Central memory CD4-positive, alpha-beta T cell (primary cell): ENCODE measurements around the gene AMN1.
"Not testable (repeated sequence)": the region's sequence is repeated elsewhere in the genome, so short reads cannot be mapped to it uniquely, and the experiment has no call there.

Source experiments
- DNase-seq: peaks from one replicate; pipeline ENCODE4 v3.0.0; 2022

The AMN1 gene

DNA sequence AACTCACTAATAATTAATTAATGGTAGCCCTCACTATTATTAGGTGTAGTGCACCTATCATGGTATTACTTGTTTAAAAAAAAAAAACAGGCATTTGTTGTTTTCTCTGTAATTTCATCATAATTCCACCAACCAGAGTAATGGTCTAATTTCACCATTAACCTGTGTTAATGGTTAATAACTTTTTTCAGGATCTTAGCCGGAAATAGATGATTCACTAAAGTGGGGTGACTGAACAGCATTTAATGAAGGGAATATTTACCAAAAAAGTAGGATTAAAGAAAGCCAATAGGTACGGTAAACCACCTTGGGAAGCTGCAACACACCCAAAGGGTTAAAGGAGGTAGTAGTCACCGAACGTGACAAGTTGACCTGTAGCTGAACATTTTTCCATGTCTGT is 56.3 kb downstream of the AMN1 start:
- no peak for DNase-seq

DNA sequence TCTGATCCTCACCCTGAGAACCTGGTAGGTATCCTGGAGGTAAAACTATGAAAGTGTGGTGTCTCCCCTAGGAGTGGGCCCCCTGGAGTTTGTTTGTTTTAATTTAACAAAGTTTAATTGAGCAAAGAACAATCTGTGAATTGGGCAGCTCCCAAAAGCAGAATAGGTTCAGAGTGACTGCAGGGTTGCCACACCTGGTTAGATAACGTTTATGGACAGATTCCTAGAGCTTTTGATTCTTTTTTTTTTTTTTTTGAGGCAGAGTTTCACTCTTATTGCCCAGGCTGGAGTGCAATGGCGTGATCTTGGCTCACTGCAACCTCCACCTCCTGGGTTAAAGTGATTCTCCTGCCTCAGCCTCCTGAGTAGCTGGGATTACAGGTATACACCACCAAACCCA is 59.2 kb downstream of the AMN1 start:
- not testable (repeated sequence) for DNase-seq

DNA sequence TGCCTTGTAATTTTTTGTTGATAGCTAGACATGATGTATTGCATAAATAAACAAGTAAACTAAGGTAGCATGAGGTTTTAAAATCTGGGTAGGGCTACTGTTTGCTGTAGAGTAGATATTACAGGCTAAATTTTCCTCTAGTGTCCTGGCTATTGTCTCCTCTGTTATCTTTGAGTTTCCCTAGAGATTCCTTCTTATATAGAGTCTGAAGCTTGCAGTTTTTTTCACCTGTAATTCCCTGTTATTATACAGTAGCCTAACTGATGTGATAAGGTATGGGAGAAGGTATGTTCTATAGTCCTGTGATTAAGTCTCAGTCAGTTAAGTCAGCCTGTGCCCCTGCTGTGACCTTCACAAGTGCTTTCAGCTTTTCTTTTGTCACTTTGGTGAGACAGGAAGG is 59.8 kb downstream of the AMN1 start:
- DNase-seq = no peak

DNA sequence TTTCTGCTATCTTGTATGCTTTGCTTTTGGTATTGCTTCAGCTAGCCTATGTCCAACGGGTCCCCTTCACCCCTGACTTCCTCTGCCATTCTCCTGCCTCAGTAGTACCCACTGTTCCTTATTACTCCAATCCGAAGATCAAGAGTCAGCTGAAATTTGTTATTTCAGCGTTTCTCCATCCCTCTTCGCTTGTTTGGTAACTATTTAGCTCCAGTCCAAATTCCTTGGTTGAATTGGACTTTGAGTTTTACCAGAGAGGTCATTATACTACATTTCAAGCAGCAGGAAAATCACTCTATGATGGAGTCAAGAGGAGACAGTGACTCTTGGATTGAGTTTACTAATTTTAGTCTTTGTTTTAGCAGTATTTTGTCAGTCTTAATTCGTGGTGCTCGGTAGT is 64.8 kb downstream of the AMN1 start:
- no peak for DNase-seq

DNA sequence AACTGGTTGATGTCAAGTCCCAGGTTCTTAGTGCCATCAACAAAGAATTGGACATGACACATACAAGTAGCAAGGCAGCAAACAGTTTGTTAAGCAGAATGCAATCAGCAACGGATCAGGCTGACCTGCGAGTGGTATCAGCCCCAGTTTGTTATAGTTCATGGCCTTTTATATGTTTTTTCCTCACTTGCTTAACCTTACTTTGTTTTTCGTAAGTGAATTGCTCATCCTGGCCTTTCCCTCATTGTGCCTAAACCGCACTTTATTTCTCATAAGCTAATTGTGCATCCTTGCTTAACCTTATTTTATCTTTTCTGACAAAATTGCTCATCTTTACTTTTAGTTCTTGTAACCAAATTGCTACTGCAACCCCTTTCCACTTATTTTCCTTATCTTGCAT is 65.2 kb downstream of the AMN1 start:
- DNase-seq = no peak

DNA sequence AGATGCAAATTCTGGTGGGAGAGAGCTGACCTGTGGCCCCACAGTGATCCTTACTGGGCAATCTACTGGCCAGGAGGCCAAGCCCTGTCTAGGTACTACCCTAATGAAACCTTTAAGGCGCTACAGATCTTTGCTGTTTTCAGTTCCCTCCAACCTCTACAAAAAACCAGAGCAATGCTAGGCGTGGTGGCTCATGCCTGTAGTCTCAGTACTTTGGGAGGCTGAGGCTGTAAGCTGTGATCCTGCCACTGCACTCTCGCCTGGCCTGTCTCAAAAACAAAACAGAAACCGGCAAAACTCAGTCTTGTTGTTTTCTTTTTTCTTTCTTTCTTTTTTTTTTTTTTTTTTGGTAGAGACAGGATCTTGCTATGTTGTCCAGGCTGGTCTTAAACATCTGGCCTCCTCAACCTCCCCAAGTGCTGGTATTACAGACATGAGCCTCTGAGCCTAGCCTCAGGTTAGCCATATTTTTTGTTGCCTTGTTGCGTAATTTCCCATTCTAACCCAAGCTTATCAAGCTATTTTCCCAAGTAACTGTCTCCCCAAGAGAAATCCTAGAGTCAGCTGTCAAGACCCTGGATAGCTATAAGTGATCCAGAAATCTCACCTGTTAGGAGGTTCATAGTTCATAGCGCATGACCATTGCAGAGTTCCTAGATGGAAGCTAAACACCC is 66.5 kb downstream of the AMN1 start:
- DNase-seq = no peak

DNA sequence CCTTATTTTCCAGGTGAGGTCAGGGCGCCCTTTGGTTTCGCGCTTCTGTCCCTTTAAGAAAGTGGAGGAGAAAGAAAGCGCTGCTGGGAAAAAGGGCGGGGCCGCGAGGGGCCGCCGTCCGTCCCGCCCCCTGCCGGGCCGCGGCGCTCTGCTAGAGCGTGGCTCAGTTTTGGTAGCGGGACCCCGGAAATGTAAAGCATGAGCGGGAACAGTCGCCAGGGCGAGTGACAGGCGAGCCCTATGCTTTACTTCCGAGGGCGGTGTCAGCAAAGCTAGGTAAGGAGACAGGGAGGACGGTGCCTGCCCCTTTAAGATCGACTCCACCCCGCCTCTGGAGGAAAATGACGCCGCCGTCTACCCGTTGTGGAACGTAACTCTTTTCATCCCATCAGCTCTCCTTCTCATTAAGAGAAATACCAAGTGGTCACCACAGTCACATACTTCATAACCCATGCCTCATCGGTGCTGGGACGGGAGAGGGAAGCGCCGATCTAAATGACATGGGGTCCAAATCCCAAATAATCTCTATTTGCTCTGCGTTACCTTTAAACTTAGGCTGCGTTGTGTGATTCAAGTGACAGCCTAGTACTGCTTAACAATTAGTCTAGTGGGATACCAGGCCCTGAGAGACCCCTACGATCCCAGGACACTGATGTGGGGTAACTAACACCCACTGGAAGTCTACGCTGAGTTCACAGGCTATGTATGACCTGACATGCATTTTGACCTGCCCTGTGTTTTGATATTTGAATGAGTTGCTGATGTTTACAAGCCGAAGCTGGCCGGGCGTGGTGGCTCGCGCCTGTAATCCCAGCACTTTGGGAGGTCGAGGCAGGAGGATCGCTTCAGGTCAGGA is 69.5 kb downstream of the AMN1 start, which contains the start of gene ETFBKMT:
Gene ETFBKMT (plus strand): TSS at position 602 of the 856 bp plus-strand sequence. CDS start 2,266 bp downstream, outside the sequence.
- peak; percentile 95 for DNase-seq

DNA sequence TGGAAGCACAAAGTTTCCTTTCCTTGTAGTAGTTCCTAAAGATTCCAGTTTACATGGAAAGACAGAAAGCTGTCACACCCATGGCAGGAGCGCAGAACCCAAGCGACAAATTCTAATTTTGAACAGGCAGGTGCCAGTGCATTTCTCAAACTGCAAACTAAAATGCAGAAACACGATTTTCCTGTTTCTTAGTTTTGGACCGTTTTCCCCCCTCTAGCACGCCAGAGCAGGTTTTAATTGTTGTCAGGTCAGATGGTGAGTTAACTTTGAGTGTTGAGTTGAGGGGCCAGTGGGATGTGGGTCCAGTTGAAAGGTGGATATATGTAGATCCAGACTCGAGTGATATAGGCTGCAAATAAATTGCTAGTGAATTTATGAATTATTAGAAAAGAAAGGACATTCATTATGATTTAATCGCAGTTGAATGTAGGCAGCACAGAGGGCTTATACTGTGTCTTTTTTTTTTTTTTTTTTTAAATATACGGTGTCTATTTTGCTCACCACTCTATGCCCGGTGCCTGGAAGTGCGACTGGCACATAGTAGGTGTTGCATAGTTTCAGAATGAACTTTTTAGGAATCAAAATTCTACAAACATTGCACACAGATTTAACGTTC is 70.2 kb downstream of the AMN1 start:
- DNase-seq = no peak

DNA sequence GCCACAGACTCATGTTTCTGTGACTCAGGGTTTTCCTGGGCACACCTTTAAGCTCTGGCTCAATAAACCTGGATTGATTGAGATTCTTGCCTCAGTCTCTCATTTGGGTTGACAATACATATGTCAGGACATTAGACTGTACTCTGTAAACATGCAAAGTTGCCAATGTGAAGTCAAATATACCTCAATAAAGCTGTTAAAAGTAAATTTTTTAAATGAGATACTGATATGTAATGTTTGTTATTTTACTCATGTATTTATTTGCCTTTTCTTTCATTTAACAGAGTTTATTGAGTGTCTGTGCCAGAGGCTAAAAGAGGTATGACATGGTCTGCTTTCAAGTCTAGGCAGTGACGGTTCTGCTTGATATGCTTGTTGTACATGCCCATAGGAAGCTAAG is 73.0 kb downstream of the AMN1 start:
- no peak for DNase-seq

DNA sequence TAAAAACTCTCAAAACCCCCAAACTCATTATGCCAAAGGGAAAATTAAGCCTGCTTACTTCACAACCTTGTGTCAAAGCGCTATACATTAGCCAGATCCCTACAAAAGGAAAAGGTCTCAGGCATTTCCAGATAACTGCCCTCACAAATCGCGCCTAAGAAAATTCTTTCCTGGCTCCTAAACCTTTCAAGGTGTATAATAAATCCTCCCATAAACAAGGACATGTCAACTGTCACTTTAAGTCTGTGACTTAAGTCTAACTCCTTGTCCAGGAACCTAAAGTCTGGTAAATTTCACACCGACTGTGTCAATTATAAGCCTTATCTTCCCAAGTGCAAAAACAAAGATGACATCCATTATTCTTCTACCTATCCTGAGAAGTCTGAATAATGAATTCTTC is 73.6 kb downstream of the AMN1 start:
- DNase-seq = no peak

DNA sequence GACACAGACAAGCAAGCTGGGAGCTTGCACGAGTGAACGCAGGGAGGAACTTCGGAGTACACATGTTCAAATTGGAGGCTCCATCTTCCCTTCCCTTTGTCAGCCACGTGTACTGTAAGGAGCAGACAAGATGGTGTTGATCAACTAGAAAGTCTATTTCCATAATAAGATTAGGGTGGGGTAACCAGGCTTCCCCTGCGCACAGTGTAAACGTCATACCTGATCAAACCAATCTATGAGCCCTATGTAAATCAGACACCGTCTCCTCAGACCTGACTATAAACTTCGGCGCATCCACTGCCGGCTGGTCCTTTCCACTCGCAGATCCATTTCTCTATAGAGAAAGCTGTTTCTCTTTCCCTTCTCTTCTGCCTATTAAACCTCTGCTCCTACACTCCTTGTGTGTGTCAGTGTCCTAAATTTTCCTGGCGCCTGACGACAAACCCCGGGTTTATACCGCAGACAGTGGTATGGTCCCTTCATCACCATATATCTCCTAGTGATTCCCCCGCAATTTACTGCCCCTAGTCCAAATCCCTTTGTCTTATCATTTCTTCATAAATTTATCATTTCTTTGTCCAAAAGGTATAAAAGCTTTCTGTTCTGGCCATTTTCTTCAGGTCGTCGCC is 76.8 kb downstream of the AMN1 start:
- no peak for DNase-seq

DNA sequence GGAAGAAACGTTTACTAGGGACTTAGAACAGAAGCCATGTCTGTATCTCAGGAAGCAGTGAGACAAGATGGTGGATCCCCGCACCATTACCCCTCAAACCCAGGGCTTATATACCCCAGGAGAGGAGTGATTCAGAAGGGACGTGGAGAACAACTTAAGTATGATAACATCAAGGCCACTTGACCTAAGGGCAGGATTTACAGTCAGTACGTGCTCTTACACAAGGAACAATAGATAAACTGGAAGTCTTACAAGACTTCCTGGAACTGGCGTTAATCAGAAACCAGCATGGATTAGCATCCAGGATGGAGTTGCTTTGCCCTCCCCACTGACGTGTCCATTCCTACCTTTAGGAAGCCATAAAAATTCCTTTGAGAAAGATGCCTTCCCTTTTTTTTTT is 77.9 kb downstream of the AMN1 start:
- DNase-seq = no peak

DNA sequence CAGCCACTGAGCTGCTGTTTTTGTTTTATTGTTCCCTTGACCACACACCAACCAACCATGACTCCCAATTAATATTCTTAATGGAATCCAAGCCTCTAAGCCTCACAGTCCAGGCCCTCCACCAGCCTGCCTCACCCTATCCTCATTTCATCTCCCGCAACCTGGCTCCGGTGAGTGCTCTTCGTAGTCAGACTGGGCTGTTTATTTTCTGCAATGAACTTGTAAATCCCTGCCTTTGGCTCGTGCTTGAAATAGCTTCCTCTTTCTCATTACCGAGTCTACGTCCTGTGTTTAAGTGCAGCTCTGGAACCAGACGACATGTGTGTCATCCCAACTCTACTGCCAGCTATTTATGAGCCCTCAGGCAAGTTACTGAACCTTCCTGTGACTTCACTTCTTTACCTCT is 81.7 kb downstream of the AMN1 start:
- no peak for DNase-seq

DNA sequence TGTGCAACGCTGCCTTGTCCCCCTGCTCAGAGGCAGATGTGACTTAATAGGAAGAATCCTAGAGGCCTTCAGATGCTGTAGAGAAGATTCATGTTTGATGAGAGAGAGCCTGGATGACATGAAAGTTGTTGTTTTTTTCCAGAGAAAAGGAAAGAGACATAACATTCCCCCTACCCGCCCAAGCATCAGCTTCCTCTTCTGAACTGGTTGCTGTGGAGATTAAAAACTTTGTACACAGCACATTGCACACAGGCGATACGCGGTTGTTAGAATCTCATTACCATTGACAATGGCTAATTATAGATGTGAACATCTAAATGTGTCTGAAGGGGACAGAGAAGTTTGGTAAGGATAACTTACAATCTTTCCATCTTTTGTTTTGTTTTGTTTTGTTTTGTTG is 82.9 kb downstream of the AMN1 start:
- DNase-seq = no peak

DNA sequence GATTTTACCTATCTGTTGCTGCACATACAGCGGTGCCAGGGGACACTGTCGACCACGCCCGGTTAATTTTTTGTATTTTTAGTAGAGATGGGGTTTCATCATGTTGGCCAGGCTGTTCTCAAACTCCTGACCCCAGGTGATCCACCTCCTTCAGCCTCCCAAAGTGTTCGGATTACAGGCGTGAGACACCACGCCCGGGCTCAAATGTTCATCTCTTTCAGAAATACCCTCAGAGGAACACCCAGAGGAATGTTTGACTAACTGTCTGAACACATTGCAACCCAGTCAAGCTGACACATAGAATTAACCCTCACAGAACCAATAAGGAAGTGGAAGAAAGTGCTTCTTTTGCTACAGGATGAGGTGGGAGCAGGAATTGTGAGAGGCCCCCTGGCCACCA is 84.3 kb downstream of the AMN1 start:
- DNase-seq = no peak

DNA sequence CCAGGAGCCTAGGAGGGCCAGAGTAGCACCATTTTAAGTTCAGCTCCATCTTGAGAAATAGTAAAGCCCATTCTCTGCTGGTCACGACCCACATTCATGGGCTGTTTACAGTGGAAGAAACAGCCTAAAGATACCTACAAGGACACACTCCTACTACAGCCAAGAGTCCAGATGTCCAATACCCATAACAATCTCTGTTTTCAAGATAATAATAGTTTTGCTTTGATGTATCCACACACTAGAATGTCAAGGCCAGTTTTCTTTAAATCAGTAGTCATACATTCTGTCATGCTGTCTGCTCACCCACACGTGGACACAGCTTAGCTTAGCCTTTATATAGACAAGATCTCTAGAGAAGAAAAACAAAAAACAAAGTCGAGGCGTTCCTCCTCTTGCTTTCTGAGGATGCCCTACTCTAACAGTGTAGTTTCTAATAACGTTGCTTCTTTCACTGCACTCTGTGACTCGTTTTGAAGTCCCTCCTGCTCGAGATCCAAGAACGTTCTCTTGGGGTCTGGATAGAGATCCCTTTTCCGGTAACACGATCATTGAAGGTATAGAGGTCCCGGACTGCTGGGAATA is 87.2 kb downstream of the AMN1 start:
- DNase-seq = no peak

DNA sequence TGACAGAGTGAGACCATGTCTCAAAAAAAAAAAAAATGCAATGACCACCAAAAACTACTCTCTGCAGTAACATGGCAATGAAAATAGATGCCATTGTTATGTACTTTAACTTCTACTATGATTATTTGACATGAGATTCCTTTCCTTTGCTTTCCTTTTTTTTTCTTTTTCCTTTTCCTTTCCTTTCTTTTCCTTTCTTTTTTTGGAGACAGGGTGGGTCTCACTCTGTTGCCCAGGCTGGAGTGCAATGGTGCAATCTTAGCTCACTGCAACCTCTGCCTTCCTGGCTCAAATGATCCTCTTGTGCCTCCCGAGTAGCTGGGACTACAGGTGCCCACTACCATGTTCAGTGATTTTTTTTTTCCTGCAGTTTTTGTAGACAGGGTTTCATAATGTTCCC is 94.2 kb downstream of the AMN1 start:
- DNase-seq = no peak

DNA sequence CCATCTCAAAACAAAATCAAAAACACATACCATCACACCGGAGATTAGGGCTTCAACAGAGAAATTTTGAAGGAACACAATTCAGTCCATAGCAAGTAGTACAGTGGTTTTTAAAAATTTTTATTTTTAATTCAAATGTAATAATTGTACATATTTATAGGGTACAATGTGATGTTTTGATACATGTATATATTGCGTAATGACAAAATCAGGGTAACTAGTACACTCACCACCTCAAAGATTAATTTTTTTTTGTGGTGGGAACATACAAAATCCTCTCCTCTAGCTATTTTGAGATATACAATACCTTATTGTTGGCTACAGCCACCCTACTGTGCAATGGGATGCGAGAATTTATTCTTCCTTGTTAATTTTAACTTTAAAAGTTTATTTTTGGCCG is 95.4 kb downstream of the AMN1 start:
- no peak for DNase-seq

DNA sequence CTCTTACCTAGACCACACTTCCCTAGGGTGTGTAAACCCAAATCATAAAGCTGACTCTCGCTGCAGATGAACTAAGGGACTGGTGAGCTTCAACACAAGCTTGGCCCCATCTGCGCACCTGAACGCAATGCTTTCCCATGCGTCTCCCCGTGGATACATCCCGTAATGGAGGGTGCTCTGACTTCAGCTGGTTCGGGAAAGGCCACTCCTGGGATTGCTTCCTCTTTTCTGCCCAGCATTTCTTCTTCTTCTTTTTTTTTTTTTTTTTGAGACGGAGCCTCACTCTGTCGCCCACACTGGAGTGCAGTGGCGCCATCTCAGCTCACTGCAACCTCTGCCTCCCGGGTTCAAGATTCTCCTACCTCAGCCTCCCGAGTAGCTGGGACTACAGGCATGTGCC is 97.0 kb downstream of the AMN1 start:
- DNase-seq = no peak

DNA sequence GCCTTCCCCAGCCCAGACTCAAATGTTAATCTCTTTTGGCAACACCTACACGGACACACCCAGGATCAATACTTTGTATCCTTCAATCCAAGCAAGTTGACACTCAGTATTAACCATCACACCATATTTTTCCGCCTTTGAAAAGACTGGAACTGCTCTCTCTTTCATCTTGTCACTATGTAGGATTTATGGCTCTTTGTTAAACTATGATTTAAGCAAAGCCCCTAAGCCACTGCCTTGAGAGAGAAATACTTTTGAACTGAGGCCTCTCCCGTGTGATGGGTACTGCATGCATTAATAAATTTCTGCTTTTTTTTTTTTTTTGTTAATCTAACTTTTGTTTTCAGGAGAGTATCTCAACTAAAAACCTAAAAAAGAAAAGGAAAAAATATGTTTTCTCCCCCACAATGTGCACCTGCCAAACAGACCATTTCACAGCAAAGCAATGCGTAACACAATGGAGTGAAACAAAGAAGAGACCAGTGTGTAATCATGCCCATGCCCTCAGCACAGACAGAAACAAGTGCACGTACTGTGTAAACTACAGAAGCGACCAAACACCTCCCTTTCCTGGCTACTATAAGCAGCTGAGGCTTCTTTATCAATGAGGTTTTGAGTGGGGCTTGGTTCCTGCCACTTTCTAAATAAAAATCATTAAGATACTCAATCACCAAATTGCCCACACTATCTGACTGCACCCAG is 97.6 kb downstream of the AMN1 start:
- no peak for DNase-seq

DNA sequence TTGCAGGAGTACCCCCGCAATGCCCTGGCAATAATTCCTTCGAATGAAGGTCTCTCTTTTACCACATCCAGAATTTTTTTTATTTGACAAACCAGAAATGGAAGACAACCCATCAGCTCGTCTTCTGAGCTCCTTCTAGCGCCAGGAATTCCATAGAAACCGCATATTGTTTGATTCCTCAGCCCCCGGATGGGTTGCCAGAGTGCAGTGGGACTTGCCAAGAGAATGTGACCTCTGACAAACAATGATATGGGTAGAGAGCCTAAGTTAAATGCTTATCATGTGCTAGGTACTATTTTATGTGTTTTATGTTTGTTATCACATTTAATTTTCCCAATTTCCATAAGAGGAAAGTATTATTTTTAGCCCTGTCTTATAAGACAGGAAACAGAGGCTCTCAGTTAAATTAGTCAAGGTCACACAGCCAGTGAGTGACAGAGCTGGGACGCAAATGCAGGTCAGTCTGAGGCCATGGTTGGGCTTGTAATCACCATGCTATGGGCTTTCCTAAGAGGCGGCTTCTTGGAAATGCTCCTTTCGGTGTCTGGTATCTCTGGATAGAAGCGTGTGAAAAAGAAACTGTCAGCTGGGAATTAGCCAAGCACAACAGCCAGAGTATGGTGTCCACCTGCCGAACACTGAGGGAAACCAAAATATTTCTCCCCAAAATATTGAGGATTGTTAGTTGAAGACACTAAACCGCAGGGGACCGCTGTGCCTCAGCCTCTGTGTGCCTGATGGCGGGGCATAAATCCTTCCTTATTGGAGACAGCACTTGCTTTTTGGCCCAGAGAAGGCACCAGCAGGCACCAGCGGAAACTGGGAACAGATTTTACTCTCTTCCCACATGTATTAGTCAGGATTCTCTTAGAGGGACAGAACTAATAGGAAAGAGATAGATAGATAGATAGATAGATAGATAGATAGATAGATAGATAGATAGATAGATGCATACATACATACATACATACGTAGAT is 98.8 kb downstream of the AMN1 start:
- DNase-seq = no peak
